HUDEP-2 (cell line): ENCODE data around the gene COLEC11.
A peak's percentile ranks its signal among the peaks of the same experiment; 100 is the strongest.
"Not testable (repeated sequence)": the region's sequence is repeated elsewhere in the genome, so short reads cannot be mapped to it uniquely, and the experiment has no call there.

ENCODE experiments used
- DNase-seq, 76 experiments: peaks; one replicate each; lab custom pipeline; 2025; ENCODE audit not compliant: unreplicated experiment in 76 of 76; lab: John Stamatoyannopoulos, UW

The COLEC11 gene

GRCh38 chr2:3619661-3620060 is 24.7 kb downstream of the COLEC11 start:
- DNase-seq, result not testable (repeated sequence)

GRCh38 chr2:3620834-3621233 is 25.9 kb downstream of the COLEC11 start:
- no peak for DNase-seq

GRCh38 chr2:3622967-3623366 is 28.1 kb downstream of the COLEC11 start:
- DNase-seq, result no peak

GRCh38 chr2:3624059-3624794 is 29.3 kb downstream of the COLEC11 start:
- no peak for DNase-seq

- DNase-seq, result no peak
These were observed 30.3 kb downstream of the COLEC11 start for GRCh38 chr2:3625186-3625585.

GRCh38 chr2:3626118-3626811 is 31.4 kb downstream of the COLEC11 start:
- DNase-seq, result no peak

- no peak for DNase-seq
These were observed 32.0 kb downstream of the COLEC11 start for GRCh38 chr2:3626812-3627499.

GRCh38 chr2:3627500-3628100 is 32.7 kb downstream of the COLEC11 start:
- DNase-seq, result no peak

GRCh38 chr2:3628241-3628679 is 33.3 kb downstream of the COLEC11 start:
- no peak for DNase-seq

- DNase-seq, result peak in 7 of 76 experiments; percentile 7 to 23 (median 9)
These were observed 33.9 kb downstream of the COLEC11 start for GRCh38 chr2:3628800-3629199.

- DNase-seq, result no peak
These were observed 35.7 kb downstream of the COLEC11 start for GRCh38 chr2:3630631-3631030.

GRCh38 chr2:3631161-3631850 is 36.4 kb downstream of the COLEC11 start:
- DNase-seq, result no peak

GRCh38 chr2:3631851-3632659 is 37.1 kb downstream of the COLEC11 start:
- no peak for DNase-seq

- DNase-seq, result no peak
These were observed 38.4 kb downstream of the COLEC11 start for GRCh38 chr2:3633089-3633981.

GRCh38 chr2:3633982-3634595 is 39.2 kb downstream of the COLEC11 start:
- no peak for DNase-seq

- no peak for DNase-seq
These were observed 39.7 kb downstream of the COLEC11 start for GRCh38 chr2:3634596-3635121.

GRCh38 chr2:3635171-3635974 is 40.5 kb downstream of the COLEC11 start:
- DNase-seq, result no peak
